GM19328 (cell line): ENCODE data around the gene MRPS2.

Source experiments
- ATAC-seq: cut with Tn5 transposase; IDR thresholded peaks from one replicate; pipeline ENCODE4 v1.9.1; 2021; ENCODE audit warnings: mild to moderate bottlenecking, moderate library complexity; ENCODE audit not compliant: unreplicated experiment

The MRPS2 gene

DNA sequence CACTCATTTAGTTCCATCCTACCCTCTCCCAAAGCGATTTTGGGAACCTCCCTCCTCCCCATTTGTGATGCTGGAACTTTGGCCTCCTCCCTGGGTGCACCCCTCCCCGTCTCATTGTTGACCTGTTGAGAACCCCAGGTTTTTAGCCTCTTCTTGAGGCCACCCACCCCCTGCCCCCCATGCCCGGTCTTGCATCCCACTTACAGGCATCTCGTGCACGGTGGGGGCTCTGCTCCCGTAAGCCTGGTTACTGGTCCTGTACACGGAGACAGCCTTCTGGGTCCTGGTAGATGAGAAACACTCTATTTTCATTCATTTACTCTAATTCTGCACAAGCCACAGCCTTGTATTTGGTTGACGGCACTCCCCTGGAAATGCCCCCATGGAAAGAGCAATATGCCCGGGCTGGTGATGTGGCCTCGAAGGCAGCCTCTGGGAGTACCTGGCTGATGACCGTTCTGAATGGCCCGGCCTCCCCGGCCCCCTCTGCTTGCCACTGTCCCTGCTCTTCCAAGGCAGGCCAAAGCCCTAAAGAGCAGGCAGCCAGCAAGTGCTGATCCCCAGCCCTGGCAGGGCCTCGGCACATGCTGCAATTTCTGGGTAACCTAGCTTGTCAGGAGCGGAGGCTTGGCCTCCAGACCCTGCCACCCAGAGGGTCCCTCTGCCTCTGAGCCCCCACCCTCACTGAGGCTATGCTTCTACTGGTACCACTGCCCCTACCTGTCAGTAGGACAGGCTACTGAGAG lies 1.9 kb upstream of the MRPS2 start:
- ATAC-seq = no peak

DNA sequence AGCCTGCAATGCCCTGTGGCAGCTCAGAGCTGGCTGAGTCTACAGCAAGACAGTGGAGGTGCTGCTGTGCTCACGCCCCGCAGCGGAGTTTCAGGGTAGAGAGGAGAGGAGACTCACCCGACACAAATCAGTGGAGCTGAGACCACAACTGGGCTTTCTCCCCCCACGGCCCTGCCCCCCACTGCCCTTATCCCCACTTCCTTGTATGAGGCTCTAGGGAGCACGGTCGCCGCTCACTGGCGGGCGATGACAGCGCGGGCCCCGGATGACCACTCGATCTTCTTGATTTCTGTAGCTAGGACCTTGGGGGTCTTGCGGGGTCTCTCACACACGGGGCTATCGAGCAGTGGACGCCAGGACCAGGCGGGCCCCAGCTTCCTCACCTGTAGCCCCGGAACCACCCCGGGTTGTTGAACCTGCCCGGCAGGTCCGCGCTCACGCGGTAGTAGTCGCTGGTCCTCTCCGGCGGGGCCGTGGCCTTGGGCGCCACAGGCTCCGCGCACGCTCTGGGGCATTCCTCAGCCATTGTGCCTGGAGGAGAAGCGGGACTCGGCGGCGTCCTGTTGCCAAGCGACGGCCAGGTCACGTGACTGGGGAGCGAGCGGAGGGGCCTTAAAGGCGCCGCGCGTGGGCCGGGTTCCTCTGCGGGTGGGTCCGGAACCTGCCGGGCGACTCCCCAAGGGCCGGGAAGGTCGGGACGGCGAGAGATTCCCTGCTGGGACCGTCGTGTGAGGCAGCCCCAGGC lies 984 bp upstream of the MRPS2 start:
- no peak for ATAC-seq

DNA sequence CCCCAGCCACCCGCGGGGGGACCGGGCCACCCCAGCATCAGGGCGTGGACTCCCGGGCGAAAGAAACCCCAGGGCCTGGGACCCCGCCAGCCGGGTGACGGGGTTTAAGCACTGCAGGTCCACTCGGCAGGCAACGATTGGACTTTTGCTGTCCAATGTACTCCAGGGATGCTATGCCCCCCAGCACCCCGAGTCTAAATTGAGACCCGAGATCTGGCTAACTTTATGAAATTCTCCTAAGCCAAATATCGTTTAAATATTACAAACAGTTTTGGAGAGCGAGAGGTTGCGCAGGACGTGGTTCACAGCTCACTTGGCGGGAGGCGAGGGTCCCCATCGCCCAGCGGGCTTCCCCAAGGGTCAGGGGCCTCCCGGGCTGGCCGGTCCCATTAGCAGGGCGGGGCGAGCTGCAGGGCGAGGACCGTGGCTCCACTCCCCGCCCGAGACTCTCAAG lies 384 bp upstream of the MRPS2 start:
- ATAC-seq = no peak

DNA sequence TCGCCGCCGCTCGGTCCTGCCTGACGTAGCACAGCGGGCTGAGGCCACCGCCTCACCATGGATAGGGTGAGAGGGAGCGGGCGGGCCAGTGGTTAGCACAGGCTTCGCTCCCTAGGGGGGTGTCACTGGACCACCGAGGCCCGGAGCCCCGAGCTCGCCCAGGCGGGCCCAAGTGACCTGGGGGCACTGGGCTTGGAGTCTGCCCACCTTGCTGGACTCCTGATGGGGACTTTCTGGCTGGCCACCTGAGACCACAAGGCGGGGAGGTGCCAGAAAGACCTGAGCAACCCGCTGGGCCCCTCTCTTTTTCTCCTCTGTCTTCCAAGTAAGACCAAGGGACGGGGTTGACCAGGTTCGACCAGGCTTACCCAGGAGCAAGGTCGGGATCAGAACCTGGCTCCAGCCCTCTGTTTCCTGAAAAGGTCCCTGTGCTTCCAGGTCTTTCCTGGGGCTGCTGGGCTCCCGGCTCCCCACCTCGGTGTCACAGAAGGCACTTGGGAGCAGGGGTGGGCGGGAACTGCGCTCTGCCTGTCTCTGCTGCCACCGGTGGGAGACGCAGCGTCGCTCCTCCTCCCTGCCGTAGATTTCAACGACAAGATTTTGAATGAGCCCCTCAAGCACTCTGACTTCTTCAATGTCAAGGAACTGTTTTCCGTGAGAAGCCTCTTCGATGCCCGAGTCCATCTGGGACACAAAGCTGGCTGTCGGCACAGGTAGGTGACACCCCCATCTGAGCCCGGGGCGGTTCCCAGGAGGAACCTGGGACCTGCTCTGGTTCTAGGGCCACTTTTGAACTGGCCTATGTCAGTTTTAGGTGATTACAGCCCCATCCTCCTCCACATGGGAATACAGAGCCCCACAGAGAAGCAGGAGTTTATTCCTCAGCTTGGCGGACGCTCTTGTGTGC lies 1.0 kb downstream of the MRPS2 start:
- no peak for ATAC-seq

DNA sequence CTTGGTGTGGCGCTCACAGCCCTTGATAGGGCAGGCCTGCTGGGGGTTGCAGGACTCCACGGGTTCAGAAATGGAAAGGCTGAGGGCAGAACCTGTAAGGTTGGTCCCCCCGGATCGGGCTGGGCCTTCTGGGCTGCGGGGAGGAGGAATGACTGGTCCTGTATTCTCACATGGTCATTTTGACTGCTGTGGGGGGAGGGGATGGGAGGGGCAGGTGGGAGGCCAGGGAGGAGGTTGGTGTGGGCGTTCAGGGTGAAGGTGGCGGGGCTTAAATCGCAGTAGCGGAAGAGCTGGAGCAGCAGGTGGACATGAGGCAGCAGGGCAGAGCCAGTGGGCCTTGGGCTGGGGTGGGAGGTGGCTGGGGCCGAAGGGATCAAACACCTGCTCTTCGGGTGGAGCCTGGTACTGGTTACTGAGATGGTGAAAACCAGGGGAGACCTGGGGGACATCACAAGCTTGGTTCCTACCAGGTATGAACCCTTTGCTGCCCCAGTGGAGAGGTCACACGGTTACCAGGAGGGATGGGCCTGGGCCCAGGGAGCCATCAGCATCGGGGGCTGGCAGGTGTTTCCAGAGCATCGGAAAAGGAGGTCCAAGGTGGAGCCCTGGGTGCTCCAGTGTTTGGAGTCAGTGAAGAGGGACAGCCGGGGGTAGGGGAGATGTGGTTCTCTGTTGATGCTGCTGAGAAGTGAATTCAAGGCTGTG lies 1.8 kb downstream of the MRPS2 start:
- no peak for ATAC-seq

DNA sequence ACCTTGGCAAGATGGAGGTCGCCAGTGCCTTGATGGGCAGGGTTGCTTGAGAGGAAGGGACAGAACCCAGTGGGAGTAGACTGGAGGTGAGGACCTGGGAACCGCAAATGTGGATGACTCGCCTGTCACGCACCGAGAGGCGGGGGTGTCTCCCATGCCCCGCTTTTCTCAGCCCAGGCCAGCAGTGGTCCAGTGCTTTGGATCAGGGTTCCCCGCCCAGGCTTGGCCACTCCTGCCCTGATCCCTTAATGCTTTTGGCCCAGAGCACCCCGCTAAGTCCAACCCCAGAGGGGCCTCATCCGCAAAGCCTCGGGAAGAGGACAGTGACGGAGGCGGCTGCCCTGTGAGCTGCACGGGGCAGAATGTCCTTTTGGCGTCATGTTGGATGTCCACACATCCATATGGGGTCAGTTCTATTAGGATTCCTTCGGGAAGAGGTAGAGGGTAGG lies 2.4 kb downstream of the MRPS2 start:
- ATAC-seq = no peak

DNA sequence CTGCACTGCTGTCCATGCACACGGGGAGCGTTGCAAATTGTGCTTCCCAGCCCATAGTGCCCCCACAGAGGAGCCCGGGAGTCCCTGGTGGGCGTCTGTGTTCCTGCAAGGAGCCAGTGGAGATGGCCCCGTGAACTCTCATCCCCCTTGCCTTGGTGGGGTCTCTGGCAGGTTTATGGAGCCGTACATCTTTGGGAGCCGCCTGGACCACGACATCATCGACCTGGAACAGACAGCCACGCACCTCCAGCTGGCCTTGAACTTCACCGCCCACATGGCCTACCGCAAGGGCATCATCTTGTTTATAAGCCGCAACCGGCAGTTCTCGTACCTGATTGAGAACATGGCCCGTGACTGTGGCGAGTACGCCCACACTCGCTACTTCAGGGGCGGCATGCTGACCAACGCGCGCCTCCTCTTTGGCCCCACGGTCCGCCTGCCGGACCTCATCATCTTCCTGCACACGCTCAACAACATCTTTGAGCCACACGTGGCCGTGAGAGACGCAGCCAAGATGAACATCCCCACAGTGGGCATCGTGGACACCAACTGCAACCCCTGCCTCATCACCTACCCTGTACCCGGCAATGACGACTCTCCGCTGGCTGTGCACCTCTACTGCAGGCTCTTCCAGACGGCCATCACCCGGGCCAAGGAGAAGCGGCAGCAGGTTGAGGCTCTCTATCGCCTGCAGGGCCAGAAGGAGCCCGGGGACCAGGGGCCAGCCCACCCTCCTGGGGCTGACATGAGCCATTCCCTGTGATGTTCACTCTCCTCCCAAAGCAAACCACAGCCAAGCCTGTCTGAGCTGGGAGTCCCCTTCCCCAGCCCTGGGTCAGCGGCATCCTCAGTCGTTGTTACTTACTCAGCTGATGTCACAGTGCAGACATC lies 3.1 kb downstream of the MRPS2 start:
- ATAC-seq = no peak

DNA sequence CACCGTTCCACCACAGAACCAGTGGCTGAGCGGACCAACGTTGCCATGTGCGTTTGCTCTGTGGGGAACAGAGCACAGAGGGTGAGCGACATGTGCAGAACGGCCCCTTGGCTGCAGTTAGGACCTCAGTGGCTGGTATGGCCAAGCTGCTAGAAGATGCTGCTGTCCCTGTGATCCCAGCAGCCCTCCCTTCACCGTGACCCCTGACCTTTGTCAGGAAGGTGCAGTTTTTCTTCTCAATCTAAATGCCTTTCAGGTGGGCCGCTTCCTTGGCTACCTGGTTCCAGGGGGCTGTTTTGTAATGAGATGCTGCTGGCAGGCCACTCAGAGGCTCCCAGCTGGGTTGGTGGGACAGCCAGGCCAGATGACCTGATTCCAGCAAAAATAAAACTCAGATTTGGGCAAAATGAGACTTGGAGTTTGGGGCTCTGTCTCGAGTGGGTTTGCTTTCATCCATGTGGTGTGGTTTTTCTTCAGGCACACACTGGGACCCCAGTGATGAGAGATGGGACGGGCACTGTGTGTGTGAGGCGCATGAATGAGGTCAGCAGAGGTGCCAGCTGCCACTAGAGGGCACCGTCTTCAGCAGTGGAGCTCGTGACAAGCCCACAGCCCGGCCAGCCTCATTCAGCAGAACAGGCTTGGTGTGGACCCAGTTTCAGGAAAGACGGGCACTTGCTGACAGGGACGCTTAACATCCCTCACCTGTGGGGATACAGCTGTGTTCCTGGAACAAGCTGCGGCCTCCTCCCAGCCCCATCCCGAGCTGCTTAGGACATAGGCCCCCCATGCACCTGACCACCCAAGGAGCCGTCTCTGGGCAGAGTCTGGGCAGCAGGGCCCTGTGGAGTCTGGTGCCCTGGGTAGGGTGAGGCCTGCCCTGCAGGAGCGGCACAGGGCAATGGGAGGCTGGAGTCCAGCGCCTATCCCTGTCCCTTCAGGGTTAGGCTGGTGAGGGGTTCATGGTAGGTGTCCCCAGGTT lies 4.1 kb downstream of the MRPS2 start:
- ATAC-seq = no peak

DNA sequence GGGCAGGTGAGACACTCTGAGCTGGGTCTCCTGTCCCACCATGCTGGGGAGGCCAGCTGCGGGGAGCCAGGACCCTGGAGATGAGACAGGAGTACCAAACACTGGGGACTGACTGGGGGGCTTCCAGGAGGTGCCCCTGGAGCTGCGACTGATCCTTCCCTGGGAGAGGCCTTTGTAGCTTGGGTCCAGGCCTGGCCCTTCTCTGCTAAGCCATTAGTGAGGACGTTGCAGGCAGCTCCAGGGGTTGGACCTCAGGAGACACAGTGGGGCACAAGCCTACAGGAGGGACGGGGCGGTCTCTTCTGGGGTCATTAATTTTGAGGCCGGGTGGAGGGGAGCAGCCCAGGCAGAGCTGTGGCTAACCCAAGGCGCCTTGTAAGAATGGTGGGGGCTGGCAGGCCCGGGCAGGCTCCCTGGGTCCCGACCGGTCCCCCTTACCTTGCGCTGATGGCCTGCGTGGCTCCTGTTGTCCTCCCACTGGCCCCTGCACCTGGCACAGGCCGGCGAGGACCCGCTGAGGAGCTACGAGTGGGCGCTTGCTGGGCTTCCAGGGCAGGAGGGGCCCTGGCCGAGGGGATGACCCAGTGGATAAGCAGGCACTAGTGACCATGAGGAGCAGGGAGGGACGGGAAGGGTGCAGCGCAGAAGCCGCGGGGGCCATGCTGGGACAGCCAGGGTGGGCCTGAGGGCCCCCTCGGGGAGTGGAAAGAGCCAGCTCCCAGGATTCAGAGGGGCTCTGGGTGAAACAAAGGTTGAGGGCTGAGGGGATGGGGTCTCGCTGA lies 5.1 kb downstream of the MRPS2 start:
- no peak for ATAC-seq

DNA sequence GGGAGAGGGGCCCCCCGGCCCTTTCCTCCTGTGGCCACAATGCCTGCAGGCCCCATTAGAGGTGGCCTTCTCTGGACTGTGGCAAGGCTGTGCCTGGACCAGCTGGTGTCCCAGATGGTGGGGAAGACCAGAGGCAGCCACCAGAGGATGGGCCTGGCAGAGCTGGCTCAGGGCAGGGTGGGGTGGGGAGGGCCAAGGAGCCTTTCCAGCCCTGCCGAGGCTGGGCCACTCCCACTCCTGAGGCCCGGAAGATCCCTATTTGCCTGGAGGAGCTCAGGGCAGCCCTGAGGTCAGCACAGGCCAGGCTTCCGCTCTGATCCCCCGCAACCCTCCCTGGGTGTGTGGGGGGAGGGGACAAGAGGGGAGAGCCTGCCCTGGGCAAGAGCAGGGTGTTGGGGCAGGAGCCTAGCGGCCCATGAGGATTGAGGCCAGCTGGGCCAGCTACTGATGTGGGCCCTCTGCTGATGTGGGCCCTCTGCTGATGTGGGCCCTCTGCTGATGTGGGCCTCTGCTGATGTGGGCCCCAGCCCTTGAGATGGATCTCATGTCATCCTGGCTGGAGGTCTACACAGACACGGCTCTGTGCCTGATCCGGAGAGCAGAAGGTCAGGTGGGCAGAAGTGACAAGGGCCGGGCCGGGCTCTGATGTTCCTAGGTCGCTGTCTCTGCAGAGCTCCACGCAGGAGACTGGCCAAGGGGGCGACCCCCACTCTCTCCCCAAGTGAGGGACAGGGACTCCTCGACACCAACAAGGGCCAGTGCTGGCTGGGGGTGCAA lies 6.0 kb downstream of the MRPS2 start:
- no peak for ATAC-seq

DNA sequence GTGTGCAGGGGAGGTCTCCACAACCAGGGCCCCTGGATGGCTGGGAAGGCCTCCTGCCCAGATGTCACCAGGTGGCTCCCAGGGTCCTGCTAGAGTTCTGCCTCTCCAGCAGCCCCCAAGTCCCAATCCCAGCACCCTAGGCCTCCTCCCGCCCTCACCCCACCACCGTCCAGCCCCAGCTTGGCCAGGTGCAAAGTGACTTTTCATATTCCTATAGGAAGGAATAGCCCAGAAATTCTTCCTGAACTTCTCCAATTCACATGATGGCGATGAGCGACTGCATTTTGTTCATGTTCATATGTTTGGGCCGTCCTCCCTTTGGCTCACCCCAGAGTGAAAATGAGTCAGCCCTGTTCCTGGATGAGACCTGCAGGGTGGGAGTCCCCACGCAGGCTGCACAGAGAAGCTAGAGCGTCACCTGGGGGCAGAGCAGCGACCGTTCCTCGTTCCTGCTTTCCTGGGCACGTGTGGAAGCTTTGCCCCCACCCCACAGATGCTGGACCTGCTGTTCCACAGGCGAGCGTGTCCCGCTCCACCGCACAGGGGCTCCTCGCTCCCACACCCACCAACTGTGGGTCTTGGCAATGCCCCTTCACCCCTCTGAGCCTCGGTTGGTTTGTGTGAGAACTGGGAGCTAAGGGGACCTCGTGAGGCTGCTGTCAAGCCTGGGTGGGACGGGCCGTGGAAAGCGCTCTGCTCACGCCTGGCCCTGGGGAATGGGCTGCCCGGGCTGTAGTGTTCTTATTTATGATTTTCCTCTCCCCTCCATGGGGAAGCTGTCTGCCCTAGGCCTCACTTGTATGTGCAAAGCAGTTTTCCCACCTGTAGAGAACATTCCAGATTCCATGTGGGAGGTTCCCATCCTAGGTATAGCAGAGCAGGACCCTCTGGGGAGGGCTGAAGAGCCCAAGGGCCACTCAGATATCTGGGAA lies 6.9 kb downstream of the MRPS2 start:
- no peak for ATAC-seq

DNA sequence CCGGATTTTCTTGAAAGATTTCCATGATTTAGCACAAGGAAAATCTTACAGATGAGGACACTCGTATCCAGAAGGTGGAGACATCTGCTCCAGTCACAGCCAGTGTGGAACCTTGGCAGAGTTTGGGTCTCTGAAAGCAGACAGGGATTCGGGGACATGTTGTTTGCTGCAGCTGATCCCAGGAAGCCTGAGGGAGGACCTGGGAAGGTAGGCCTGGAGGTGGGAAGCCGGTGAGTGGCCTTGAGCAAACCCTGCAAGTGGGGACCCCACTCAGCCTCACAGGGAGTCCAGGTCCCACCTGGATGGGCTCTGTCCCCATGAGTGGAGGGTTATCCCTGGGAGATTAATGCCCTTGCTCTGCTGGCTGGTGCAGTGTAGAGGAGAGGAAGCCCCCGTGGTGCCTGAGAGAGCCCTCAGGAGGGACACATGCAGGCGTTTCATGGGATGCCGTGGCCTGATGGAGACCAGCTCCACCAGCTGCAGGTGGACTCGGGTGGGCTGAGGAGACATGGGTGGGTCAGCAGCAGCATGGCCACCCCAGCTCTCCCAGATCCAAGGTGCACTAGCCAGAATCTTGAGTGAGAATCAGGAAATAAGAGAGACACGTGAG lies 7.8 kb downstream of the MRPS2 start:
- no peak for ATAC-seq

DNA sequence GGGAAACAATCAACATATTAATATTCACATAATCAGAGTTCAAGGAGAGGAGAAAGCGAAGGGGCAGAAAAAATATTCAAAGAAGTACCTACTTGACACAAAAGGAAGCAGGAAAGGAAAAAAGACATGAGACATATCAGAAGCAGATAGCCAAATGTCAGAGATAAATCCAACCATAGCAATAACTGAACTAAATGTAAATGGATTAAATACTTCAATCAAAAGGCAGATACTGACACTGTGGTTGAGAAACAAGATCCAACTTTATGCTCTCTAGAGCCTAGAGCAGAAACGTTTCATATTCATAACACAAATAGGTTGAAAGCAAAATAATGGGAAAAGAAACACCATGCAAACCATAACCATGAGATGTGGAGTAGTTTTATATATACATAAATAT lies 9.0 kb downstream of the MRPS2 start:
- ATAC-seq = no peak

DNA sequence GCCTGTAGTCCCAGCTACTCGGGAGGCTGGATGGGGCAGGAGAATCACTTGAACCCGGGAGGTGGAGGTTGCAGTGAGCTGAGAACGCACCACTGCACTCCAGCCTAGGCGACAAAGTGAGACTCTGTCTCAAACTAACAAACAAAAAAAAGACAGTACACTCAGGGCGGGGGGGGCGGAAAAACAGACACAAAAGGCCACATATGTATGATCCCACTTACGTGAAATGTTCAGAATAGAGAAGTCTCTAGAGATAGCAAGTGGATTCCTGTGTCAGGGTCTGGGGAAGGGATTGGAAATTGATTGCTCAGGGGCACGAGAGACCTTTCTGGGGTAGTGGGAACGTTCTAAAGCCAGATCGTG lies 11.7 kb downstream of the MRPS2 start:
- ATAC-seq = no peak

DNA sequence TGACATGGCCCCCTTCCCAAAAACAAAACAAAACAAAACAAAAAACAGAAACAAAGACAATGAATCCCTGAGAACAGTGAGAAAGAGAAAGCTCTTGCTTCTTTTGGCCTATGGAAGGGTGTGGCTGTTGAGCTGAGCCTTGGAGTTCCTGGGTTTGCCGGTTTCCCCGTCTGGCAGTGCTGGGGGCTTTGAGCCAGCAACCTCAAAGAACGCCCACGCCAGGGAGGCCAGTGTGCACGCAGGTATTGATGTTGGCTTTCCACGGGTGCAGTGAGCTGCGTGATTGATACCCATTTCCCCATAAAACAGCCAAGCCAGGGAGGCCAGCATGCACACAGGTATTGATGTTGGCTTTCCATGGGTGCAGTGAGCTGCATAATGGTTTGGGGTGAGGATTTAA lies 12.4 kb downstream of the MRPS2 start:
- ATAC-seq = no peak
